Tongue (tissue), 2 donors: ENCODE results near the gene PCNT. TPM values are rescaled to one million over a fixed set of nuclear protein-coding genes. Genes with fewer than 3 reads are reported as not detected.
"Not testable (repeated sequence)": the region's sequence is repeated elsewhere in the genome, so short reads cannot be mapped to it uniquely, and the experiment has no call there.

Source experiments
- DNase-seq: peaks from one replicate; pipeline ENCODE4 v3.0.0-alpha.2; 2015
- total RNA-seq: library from RNA; depleted of rRNA; stranded (reverse); fragments of >200 nt; gene quantifications from one replicate; pipeline ENCODE4 v1.2.3, GENCODE V29; 2014

PCNT gene
- total RNA-seq, 1 donor from 2014 or later = 149 TPM

GRCh38 chr21:46310260-46310659 lies 13.7 kb upstream of the PCNT start:
- DNase-seq = not testable (repeated sequence)

GRCh38 chr21:46311568-46311967 lies 12.4 kb upstream of the PCNT start:
- DNase-seq = no peak

DNA sequence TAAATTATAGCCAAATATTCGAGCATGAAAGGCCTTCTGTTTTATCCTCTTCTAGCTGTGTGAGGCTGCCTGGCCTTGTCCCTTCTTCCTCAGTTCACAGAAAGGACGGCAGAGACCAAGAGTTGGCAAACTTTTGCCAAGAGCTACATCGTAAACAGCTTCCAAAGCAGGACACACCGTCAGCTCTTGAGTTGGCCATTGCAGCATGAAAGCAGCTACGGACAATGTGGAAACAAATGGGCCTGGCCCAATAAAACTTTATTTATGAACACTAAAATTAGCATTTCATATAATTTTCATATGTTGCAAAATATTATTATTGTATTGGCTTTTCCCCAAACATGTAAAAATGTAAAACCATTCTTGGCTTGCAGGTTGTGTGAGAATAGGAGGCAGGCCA lies 11.0 kb upstream of the PCNT start:
- no peak for DNase-seq

DNA sequence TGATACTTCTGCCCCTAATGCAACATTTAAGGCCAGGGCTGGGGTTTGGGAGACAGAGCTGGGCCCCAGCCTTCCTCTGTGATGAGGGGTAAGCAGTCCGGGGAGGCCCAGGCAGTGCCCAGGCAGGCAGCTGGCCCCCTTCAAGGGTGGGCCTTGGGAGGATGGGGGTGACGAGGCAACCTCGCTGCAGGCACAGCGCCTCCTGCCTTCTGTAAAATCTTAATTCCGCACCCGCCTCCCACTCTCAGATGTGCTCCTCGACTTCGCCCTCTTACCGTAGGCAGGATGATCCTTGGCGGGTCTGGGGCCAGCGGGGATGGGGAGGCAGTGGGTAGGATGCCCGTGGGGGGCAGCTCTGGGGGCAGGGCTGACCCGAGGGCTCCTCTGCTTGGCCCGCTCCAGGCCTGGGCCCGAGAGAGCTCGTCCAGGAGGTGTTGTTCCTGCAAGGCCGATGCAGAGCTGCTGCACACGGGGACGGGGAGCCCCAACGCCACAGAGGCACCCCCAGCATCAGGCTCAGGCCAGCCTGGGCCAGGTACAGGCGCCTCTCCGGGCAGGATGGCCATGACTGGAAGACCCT lies 9.4 kb upstream of the PCNT start:
- DNase-seq = no peak

- DNase-seq = no peak
Measured at GRCh38 chr21:46316708-46317324, 7.1 kb upstream of the PCNT start.

DNA sequence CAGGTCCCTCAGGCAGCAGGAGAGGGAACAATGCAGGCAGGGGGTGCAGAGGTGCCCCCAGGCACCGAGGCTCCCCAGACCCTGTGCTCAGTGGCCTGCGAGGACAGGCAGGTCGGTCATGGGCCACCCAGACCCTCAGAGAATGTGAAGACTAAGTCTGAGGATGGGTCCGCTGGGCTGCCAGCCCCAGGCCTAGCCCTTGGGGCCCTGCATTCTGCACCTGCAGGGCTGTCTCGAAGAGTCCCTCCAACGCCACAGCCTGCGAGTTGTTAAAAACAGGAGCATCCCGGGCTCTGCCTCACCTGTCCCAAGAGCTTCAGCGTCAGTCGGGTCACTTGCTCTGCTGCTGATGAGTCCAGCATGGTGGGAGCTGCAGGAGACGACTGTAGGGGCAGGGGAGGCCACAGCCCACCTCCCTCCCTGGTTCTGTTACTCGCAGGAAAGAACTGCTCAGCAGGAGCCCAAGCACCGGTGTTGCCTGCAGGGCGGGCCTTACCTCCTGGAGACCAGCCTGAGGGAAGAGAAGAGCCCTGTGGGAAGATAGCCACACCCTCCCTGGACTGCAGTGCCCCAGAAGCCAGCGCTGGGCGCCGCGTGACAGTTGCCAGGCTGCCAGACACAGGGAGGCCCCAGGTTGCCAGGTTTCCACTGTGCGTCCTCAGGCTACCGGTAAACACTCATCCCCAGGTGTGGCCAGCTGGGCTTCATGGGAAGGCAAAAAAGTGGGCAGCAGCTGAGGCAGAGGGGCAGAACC lies 6.1 kb upstream of the PCNT start:
- no peak for DNase-seq

DNA sequence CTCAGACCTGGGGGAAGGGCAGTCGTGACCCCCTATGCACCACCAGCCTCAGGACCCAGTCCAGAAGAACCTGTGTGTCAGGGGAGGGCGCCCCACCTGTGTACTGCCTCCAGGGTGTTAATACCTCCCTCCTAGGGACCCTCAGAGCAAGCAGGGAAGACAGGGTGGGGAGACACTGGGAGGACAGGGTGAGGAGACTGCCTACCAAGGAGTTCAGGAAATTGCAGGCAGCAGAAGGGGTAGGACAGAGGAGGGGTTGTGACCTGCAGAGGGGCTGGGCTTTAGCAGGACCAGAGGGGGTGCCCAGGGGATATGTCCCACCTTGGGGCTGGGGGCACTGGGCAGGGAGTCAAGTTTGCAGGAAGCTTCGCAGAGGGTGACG lies 5.5 kb upstream of the PCNT start:
- DNase-seq = no peak

DNA sequence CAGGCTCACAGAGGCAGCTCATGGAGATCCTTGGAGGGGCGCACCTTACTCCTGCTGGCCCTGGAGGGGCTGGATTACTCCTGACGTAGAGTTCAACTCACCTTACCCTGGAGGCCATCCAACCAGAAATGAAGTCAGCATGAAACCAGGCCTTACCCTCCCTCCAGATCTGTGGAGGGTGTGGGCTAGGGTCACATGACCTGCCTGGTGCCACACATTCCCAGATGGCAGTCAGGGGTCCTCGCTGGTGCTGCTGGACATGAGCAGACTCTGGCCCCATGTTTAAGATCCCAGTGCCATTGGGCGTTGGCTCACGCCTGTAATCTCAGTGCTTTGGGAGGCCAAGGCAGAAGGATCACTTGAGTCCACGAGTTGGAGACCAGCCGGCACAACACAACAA lies 4.8 kb upstream of the PCNT start:
- no peak for DNase-seq

DNA sequence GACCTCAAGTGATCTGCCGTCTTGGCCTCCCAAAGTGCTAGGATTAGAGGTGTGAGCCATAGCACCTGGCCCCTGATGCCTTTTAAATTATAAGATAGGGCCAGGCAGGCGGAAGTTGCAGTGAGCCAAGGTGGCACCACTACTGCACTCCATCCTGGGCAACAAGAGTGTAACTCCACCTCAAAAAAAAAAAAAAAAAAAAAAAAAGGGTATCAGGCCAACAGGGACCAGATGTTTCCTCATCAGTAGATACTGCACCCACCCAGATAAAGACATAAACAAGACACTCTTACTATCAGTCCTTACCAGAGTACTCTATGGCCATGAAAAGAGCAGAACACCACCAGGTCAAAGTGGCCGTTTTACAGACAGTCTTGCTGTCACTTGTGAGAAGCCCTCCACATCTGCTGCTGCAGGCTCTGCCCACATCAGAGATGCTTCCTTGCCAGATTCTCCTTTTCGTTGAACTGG lies 3.6 kb upstream of the PCNT start:
- no peak for DNase-seq

DNA sequence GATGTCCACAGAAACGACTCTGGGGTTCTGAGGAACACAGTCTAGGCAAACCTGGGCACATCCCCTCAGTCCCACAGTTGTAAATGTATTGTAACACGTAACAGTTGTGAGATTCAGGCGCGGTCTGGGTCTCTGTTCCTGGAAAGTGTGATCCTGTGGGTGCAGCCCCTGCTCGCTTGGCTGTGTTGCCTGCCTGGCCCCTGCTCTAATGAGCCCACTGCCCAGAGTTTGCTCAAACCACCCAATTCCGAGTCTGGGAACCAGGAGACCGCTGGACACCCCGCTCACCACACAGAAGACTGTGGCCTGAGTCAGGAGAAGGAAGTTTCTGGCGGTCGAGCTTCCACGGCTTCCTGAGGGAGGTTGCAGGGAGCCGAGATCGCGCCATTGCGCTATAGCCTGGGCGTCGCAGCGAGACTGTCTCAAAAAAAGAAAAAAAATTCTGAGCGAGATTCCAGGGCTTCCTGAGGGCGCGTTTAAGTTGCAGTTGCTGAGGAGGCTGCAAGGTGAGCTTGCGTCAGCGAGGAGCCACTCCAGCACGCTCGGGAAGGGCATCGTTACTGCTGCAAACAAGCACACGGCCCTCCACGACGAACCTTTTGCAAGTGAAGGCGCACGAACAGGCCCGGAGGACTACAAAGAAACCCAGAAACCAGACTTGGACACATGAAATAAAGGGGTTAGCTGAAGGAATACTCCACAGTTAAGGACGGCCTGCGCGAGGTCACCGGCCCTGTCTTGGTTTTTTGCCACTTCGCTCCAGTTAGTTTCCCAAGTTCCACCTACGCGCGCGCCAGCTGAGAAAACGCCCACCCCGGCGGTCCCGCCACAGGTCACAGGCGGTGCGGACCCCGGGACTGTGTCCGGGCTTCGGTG lies 1.4 kb upstream of the PCNT start:
- DNase-seq = peak; percentile 11

DNA sequence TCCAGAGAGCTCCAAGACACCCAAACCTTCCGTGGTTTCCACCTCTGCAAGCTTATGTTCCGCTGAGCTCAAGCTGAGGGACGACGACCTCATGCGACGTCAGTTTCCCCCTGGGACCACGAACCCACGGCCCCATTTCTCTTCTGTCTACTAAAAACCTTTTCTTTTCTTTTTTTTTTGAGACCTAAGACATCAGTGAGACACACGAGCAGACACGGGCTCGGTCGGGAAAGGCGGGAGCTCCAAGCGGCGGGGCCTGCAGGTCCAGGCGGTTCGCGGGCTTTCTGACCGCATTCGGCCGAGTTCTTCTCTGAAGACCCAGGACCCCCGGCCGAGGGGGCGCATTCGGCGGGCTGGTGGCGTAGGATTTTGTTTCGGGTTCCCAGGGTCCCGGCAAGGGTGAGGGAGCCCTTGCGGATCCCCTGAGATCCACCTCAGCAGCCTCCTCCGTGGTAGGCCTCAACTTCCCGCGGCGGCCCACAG lies 688 bp upstream of the PCNT start:
- peak; percentile 32 for DNase-seq

DNA sequence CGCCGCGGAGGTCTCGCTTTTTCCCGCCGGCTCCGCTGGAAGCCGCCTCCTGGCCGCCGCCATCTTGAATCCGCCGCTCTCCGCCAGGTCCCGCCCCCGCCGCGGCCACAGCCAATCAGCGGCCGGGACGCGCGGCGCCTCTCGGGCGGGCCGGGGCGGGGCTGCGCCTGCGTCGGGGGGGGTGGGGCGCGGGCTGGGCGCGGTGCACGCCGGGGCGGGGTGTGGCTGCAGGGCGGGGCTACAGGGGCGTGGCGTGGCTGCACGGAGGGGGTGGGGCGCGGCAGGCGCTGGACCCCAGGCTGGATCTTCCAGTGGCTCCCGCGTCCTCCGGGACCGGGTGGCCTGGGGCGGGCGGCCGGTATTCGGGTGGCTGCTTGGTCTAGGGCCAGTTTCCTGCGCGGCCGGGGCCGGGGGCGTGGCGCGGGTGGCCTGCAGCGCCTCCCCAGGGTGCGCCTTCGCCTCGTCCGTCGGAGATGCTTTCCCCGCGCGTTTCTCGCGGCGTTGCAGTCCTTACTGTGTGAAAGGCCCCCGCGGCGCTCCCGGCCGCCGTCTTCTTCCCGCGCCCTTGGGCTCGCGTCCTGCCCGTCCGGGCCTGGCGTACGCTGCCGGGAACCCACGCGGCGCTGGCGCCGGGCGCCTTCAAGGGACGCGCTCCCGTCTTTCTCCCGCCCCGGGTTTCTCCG lies 575 bp downstream of the PCNT start:
- DNase-seq = peak; percentile 95

- peak; percentile 53 for DNase-seq
Measured at GRCh38 chr21:46325073-46325912, 1.3 kb downstream of the PCNT start.

GRCh38 chr21:46326110-46326703 lies 2.3 kb downstream of the PCNT start:
- DNase-seq = no peak

DNA sequence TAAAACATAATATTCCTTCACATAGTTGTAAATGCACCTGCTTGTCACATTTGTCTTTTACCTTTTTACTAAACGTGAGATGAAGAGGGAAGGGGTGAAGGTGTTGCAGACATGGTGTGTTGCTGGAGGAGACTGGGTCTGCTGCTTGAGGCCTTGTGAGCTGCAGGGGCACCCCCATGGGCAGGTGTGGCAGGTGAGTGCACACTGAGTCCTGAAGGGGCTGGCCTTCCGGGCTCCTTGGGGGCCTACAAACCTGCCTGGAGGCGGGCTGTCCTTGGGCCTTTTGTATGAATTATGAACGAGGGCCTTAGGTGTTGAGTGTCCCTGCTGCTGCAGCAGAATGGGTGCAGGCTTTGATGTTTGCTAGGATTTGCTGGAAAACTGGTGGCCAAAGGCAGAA lies 3.8 kb downstream of the PCNT start:
- no peak for DNase-seq

DNA sequence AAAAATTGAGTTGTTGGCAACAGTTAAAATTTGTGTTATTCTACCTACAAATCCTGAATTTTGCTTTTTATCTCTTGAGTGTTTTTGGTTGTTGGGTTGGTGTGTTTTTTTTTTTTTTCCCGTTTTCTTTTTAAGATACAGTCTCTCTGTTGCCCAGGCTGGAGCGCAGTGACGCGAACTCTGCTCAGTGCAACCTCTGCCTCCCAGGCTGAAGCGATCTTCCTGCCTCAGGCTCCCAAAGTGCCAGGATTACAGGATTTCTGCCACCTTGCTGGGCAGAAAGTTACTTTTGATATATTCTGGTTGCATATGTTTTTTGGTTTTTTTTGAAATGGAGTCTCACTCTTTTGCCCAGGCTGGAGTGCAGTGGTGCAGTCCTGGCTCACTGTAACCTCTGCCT lies 4.2 kb downstream of the PCNT start:
- DNase-seq = no peak

GRCh38 chr21:46329796-46330195 lies 5.8 kb downstream of the PCNT start:
- no peak for DNase-seq

GRCh38 chr21:46334351-46335140 lies 10.6 kb downstream of the PCNT start:
- DNase-seq = no peak

GRCh38 chr21:46336603-46337002 lies 12.6 kb downstream of the PCNT start:
- no peak for DNase-seq

DNA sequence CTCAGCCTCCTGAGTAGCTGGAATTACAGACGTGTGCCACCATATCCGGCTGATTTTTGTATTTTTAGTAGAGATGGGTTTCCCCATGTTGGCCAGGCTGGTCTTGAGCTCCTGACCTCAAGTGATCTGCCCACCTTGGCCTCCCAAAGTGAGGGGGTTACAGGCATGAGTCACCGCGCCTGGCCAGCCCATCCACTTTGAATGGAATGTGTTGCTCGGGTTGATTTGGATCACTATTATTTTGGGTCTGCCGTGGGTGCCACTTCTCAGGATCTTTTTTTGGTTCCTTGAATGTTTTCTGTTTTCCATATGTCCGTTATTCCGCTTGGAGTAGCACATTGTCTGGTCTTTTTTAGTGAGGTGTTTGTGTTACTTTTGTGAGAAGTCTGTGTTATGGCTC lies 17.0 kb downstream of the PCNT start:
- no peak for DNase-seq
